ENCODE results near the gene MBD1. TPM values are rescaled to one million over a fixed set of nuclear protein-coding genes. Genes with fewer than 3 reads are reported as not detected.

Gene MBD1, protein sequence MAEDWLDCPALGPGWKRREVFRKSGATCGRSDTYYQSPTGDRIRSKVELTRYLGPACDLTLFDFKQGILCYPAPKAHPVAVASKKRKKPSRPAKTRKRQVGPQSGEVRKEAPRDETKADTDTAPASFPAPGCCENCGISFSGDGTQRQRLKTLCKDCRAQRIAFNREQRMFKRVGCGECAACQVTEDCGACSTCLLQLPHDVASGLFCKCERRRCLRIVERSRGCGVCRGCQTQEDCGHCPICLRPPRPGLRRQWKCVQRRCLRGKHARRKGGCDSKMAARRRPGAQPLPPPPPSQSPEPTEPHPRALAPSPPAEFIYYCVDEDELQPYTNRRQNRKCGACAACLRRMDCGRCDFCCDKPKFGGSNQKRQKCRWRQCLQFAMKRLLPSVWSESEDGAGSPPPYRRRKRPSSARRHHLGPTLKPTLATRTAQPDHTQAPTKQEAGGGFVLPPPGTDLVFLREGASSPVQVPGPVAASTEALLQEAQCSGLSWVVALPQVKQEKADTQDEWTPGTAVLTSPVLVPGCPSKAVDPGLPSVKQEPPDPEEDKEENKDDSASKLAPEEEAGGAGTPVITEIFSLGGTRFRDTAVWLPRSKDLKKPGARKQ
- 30.8 to 40.1 TPM (median 36.7 TPM) in 5 replicates for total RNA-seq (2022; extraction: Qiagen RNA extraction; ENCODE audit: low read depth)

GRCh38 chr18:50281295-50281971 is at the start of gene MBD1:
Gene MBD1 (minus strand): TSS chr18:50281523. CDS start chr18:50279992, 1,531 bp downstream.

DNA sequence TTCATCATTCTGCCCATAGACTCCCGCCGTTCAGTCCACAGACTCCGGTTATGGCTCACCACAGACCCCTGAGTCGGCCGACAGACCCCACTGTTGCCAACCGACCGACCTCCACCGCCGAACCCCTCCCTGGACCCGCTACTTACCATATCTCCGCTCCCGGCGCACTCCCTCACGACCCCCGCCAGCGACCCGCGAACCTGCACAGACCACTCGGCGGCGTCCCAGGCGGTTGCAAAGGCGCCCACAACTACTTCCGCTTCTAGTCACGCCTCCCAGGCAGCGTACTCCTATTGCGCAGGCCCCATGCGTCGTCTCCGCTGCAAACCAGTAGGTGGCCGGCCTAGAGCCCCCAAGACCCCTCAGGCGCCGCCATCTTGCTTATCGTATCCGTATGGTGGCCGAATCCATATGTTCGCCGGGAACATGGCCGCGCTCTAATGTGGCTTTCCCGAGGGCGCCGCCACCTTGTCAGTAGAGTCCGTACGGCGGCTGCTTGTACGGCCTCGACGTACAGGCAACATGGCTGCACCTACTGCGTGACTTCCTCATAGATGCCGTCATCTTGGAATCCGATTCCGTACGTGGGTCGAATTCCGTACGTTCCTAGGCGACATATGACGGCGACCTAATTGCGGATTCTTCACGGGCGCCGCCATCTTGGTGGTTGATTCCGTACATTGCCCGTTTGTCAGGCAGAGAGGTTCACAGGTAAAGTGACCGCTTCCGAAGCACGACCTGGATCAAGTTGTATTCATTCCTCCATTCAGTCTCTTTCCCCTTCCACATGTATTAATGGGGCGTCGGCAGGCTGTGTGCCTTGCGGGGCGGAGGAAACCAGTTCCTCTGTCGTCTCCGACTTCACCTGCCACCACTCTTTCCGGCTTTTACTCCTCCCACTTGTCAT is 6.4 kb upstream of the MBD1 start, which contains the start of gene CXXC1:
Gene CXXC1 (minus strand): TSS at position 252 of the 907 bp plus-strand sequence. CDS start 103 bp downstream, at position 149.

DNA sequence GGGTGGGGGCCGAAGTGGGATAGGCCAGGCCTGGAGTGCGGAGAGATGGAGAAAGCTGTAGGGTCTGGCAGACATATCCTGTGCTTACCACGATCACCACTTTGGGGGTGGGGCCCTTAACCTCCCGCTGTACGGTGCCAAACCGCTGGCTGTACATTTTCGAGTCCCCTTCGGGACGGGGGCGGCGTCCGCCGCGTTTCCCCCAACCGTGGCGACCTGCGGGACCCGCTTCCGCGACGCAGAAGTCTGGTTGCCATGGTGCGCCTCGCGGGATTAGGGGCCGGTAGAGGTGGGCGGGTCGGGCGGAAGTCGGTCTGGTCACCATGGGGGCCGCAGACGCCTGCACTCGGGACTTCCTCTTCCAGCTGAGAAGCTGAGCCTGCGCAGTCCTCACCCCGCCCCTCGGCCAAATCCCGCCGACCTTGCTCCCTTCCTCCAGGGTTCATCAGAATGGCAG is 15.0 kb downstream of the MBD1 start, which contains the start of gene CFAP53:
Gene CFAP53 (minus strand): TSS at position 248 of the 457 bp plus-strand sequence. CDS start 91 bp downstream, at position 157.

Other genes starting within 250 kb of the MBD1 start
- gene MYO5B, start 86.4 kb downstream of the MBD1 start, total RNA-seq (2022; extraction: Qiagen RNA extraction; ENCODE audit: low read depth), result 8.6 to 10.0 TPM (median 8.9 TPM) in 5 replicates
- 0.26 to 0.43 TPM (median 0.30 TPM) in 5 replicates for gene CFAP53, start 15.0 kb downstream of the MBD1 start, total RNA-seq (2022; extraction: Qiagen RNA extraction; ENCODE audit: low read depth)
- 41.8 to 51.0 TPM (median 43.5 TPM) in 5 replicates for gene CXXC1, start 6.2 kb upstream of the MBD1 start, total RNA-seq (2022; extraction: Qiagen RNA extraction; ENCODE audit: low read depth)
- gene SKA1, start 93.5 kb upstream of the MBD1 start, total RNA-seq (2022; extraction: Qiagen RNA extraction; ENCODE audit: low read depth), result 11.6 to 13.3 TPM (median 12.0 TPM) in 5 replicates